ENCODE measurements around the gene ACSL3. TPM values are rescaled to one million over a fixed set of nuclear protein-coding genes. Genes with fewer than 3 reads are reported as not detected.
"Not testable (repeated sequence)": the region's sequence is repeated elsewhere in the genome, so short reads cannot be mapped to it uniquely, and the experiment has no call there.

Gene ACSL3
- total RNA-seq, 4 donors from 2014 or later = 42.4 to 72.2 (median 62.2) TPM

GRCh38 chr2:222909286-222909685, 48.5 kb downstream of the ACSL3 start:
- no peak for ATAC-seq (ENCODE audit: low FRiP score)
- no peak for TF ChIP-seq CTCF (IDR thresholded peaks at IDR 0.05)
- DNase-seq (ENCODE audit: low spot score) = no peak

GRCh38 chr2:222912117-222912516, 51.3 kb downstream of the ACSL3 start:
- no peak for TF ChIP-seq CTCF (IDR thresholded peaks at IDR 0.05)
- DNase-seq (ENCODE audit: low spot score) (no peak), ATAC-seq (ENCODE audit: low FRiP score) (no peak)

- DNase-seq (ENCODE audit: low spot score) (no peak), ATAC-seq (ENCODE audit: low FRiP score) (no peak)
- TF ChIP-seq CTCF (IDR thresholded peaks at IDR 0.05) = no peak
Observed at GRCh38 chr2:222912776-222913175, 51.9 kb downstream of the ACSL3 start.

GRCh38 chr2:222915092-222915957, 54.5 kb downstream of the ACSL3 start:
- no peak for DNase-seq (ENCODE audit: low spot score)
- TF ChIP-seq CTCF (IDR thresholded peaks at IDR 0.05) = peak in 1 of 3 donors; percentile 9
- no peak for ATAC-seq (ENCODE audit: low FRiP score)

GRCh38 chr2:222916229-222917197, 55.7 kb downstream of the ACSL3 start:
- TF ChIP-seq CTCF (IDR thresholded peaks at IDR 0.05) = no peak
- ATAC-seq (ENCODE audit: low FRiP score) (no peak), DNase-seq (ENCODE audit: low spot score) (no peak)

- not testable (repeated sequence) for DNase-seq (ENCODE audit: low spot score); ATAC-seq (ENCODE audit: low FRiP score)
Observed at GRCh38 chr2:222917212-222917611, 56.4 kb downstream of the ACSL3 start.

- no peak for TF ChIP-seq CTCF (IDR thresholded peaks at IDR 0.05)
- ATAC-seq (ENCODE audit: low FRiP score) = peak; percentile 92
- DNase-seq (ENCODE audit: low spot score) = no peak
Observed at GRCh38 chr2:222919841-222920526, 59.1 kb downstream of the ACSL3 start.
